HG03457 (cell line): ENCODE measurements around the gene RWDD4.

Source experiments
- ATAC-seq: cut with Tn5 transposase; IDR thresholded peaks from one replicate; pipeline ENCODE4 v1.9.1; 2021; ENCODE audit warnings: moderate number of reproducible peaks; ENCODE audit not compliant: unreplicated experiment

RWDD4 gene

GRCh38 chr4:183601381-183601780 lies 57.6 kb downstream of the RWDD4 start:
- no peak for ATAC-seq

- no peak for ATAC-seq
Measured at GRCh38 chr4:183600189-183600685, 58.7 kb downstream of the RWDD4 start.

DNA sequence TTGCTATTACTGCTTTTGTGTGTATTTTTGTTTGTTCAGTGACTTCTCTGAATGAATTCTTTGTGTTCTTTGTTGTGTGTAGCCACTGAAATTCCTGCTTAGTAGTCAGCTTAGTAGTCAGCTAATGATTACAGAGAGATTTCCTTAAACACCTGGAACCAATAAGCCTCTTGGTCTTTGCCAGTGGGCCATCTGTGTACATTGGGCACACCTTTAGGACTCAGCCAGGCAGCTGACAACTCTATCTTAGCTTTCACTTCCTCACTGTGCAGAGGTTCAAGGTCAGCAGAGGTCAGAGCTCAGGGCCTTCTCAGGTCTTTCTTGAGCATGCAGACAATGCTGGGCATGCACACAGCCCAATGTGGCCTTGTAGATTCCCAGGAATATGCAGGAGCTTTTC lies 59.3 kb downstream of the RWDD4 start:
- peak; percentile 66 for ATAC-seq

DNA sequence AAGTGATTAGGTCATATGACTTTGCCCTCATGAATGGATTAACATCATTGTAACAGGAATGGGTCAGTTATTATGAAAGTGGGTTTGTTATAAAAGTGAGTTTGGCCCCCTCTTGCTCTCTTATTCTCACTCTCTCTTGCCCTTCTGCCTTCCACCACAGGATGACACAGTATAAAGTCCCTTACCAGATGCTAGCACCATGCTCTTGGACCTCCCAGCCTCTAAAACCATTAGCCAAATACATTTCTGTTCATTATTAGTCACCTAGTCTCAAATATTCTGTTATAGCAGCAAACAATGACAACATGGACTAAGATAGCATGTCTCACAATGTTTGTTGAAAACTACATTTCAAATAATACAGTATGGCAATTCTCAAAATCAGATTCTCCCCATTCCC lies 59.7 kb downstream of the RWDD4 start:
- ATAC-seq = peak; percentile 47

- ATAC-seq = no peak
Measured at GRCh38 chr4:183596067-183596757, 62.8 kb downstream of the RWDD4 start.

DNA sequence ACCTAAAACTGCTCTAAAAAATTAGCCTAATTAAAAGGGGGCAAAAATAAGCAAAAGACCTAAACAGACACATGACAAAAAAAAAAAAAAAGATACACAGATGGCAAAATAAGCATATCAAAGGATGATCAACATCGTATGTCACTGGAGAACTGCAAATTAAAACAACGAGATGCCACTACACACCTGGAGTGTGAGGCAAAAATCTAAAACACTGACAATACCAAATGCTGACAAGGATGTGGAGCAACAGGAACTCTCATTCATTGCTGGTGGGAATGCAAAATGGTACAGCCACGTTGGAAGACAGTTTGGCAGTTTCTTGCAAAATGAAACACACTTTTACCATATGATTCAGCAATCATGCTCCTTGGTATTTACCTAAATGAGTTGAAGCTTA lies 64.2 kb downstream of the RWDD4 start:
- no peak for ATAC-seq

DNA sequence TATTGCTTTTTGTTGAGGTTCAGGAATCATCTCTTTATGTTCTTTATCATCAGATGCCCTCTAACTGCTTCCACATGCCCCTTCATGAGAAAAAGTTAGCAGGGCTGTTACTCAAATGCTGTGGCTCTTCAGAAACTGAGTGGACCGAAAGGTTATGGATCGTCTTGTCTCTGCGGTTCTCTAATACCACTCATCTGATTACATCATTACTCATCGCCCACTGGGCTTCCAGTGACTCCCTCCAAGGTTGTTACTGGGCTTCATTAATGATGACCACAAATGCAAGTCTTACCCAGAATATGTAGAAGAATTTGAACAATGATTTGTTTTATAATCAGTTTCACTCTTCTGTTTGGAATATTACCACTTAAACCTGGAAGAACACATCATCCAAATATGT lies 67.7 kb downstream of the RWDD4 start:
- no peak for ATAC-seq
